Measurements from ENCODE around the gene SLC22A8. TPM values are rescaled to one million over a fixed set of nuclear protein-coding genes. Genes with fewer than 3 reads are reported as not detected.
"Not testable (repeated sequence)": the region's sequence is repeated elsewhere in the genome, so short reads cannot be mapped to it uniquely, and the experiment has no call there.

Gene SLC22A8
- total RNA-seq, 4 donors from 2014 or later, result not detected

- H3K4me3 ChIP-seq, result no peak overlapping the region
- peaks cover 0 to 6% (median 0%) of the 10 kb centered on the region in 4 donors for H3K4me1 ChIP-seq
- no peaks in the 10 kb centered on the region for H3K27me3 ChIP-seq
- no peaks in the 10 kb centered on the region for H3K9me3 ChIP-seq
- no peaks in the 10 kb centered on the region for H3K36me3 ChIP-seq
- 74 to 90% methylated on average over 4 of the region's 4 CpGs for WGBS, 2 donors
- no peak for DNase-seq (ENCODE audit: low spot score in 2 of 2)
- TF ChIP-seq EP300 (IDR thresholded peaks at IDR 0.05) (no peak), CTCF (IDR thresholded peaks at IDR 0.05) (no peak), POLR2A (IDR thresholded peaks at IDR 0.05) (no peak)
- no peak overlapping the region for H3K27ac ChIP-seq
Measured at GRCh38 chr11:62953811-62954210, 61.8 kb downstream of the SLC22A8 start.

GRCh38 chr11:62948765-62949320 lies 66.8 kb downstream of the SLC22A8 start:
- DNase-seq (ENCODE audit: low spot score in 2 of 2), result no peak
- H3K4me1 ChIP-seq, result no peaks in the 10 kb centered on the region
- no peak for TF ChIP-seq CTCF (IDR thresholded peaks at IDR 0.05)
- TF ChIP-seq EP300 (IDR thresholded peaks at IDR 0.05), result no peak
- TF ChIP-seq POLR2A (IDR thresholded peaks at IDR 0.05), result no peak
- H3K4me3 ChIP-seq, result no peak overlapping the region
- H3K27me3 ChIP-seq, result no peaks in the 10 kb centered on the region
- peaks cover 0 to 8% (median 0%) of the 10 kb centered on the region in 4 donors for H3K9me3 ChIP-seq
- no peaks in the 10 kb centered on the region for H3K36me3 ChIP-seq
- H3K27ac ChIP-seq, result no peak overlapping the region
- WGBS, 2 donors, result 80% methylated on average over 6 to 7 of the region's 7 CpGs

GRCh38 chr11:62945538-62945937 lies 70.1 kb downstream of the SLC22A8 start:
- not testable (repeated sequence) for H3K27me3 ChIP-seq; H3K36me3 ChIP-seq; H3K27ac ChIP-seq; DNase-seq (ENCODE audit: low spot score in 2 of 2); H3K4me1 ChIP-seq; H3K4me3 ChIP-seq; H3K9me3 ChIP-seq
- 95 to 98% methylated on average over 10 of the region's 10 CpGs for WGBS, 2 donors

Other genes with a start within 250 kb of the SLC22A8 start
- gene TAF6L, start 244.4 kb downstream of the SLC22A8 start, total RNA-seq, result 10 to 100 TPM; 23.2 to 38.8 (median 33.1) TPM
- 100 to 1,000 TPM in 1 of 4 donors, 10 to 100 TPM in 3; 80.8 to 105 (median 94.9) TPM for gene TMEM179B, start 228.4 kb downstream of the SLC22A8 start, total RNA-seq
- 10 to 100 TPM; 22.9 to 40.4 (median 31.3) TPM for gene TMEM223, start 223.8 kb downstream of the SLC22A8 start, total RNA-seq
- 10 to 100 TPM; 51.3 to 94.4 (median 67.0) TPM for gene NXF1, start 210.4 kb downstream of the SLC22A8 start, total RNA-seq
- 10 to 100 TPM; 25.9 to 39.1 (median 29.2) TPM for gene STX5, start 183.8 kb downstream of the SLC22A8 start, total RNA-seq
- not detected for gene TEX54, start 183.0 kb downstream of the SLC22A8 start, total RNA-seq
- 10 to 100 TPM; 31.7 to 75.0 (median 48.0) TPM for gene WDR74, start 176.3 kb downstream of the SLC22A8 start, total RNA-seq
- gene SLC3A2, start 134.9 kb downstream of the SLC22A8 start, total RNA-seq, result 100 to 1,000 TPM; 108 to 148 (median 133) TPM
- gene CHRM1, start 94.5 kb downstream of the SLC22A8 start, total RNA-seq, result not detected
- not detected for gene SLC22A6, start 30.9 kb downstream of the SLC22A8 start, total RNA-seq
- gene SLC22A24, start 128.4 kb upstream of the SLC22A8 start, total RNA-seq, result not detected
- gene SLC22A25, start 227.8 kb upstream of the SLC22A8 start, total RNA-seq, result not detected

Measured in tibial nerve (tissue), 4 donors.